Neutrophil (primary cell): ENCODE measurements around the gene CFAP74.

Source experiments
- H3K27ac ChIP-seq: fragments of 200-600 bp; sonication (generic); 2 replicates; pipeline ENCODE4 v1.5.1; 2016; ENCODE audit warnings: mild to moderate bottlenecking, moderate library complexity
- H3K27me3 ChIP-seq: fragments of 200-600 bp; sonication (generic); 2 replicates; pipeline ENCODE4 v1.6.0; 2016; ENCODE audit warnings: mild to moderate bottlenecking
- H3K36me3 ChIP-seq: fragments of 200-600 bp; sonication (generic); 2 replicates; pipeline ENCODE4 v1.5.1; 2017
- H3K4me1 ChIP-seq, 2 experiments: fragments of 200-600 bp in 1 of 2; sonication (generic) in 1 of 2; 1 replicate in 1 of 2; 2 replicates in 1 of 2; pipeline versions ENCODE4 v1.5.1 to v1.6.1; 2013 to 2016; ENCODE audit warnings: low read depth in 1 of 2, low read length in 1 of 2, mild to moderate bottlenecking in 1 of 2, moderate library complexity in 1 of 2; ENCODE audit not compliant: control insufficient read depth in 1 of 2, insufficient read depth in 1 of 2
- H3K4me3 ChIP-seq, 2 experiments: fragments of 200-600 bp in 1 of 2; sonication (generic) in 1 of 2; 1 replicate in 1 of 2; 2 replicates in 1 of 2; pipeline ENCODE4 v1.5.1; 2013 to 2016; ENCODE audit warnings: low read depth in 1 of 2, low read length in 1 of 2, mild to moderate bottlenecking in 1 of 2, moderate library complexity in 1 of 2
- H3K9me3 ChIP-seq: fragments of 200-600 bp; sonication (generic); 2 replicates; pipeline ENCODE4 v1.5.1; 2016
- CTCF ChIP-seq: fragments of 200-600 bp; sonication (generic); IDR thresholded peaks from 2 replicates; pipeline ENCODE4 v1.5.1; 2016; ENCODE audit warnings: antibody characterized with exemption

CFAP74 gene

GRCh38 chr1:2041887-2042286 is 38.3 kb upstream of the CFAP74 start:
- Histone ChIP-seq H3K27me3 (peaks cover 66% of the 10 kb centered on the region), H3K36me3 (no peaks in the 10 kb centered on the region), H3K4me3 (no peak overlapping the region), H3K9me3 (no peaks in the 10 kb centered on the region), H3K27ac (no peak overlapping the region), H3K4me1 (peaks cover 0 to 8% of the 10 kb centered on the region in 2 experiments)
- TF ChIP-seq CTCF, result no peak

- peaks cover 60% of the 10 kb centered on the region for H3K27me3 ChIP-seq
- no peaks in the 10 kb centered on the region for H3K36me3 ChIP-seq
- TF ChIP-seq CTCF, result no peak
- H3K27ac ChIP-seq, result no peak overlapping the region
- peaks cover 0 to 8% of the 10 kb centered on the region in 2 experiments for H3K4me1 ChIP-seq
- no peak overlapping the region for H3K4me3 ChIP-seq
- no peaks in the 10 kb centered on the region for H3K9me3 ChIP-seq
These were observed 37.7 kb upstream of the CFAP74 start for GRCh38 chr1:2041305-2041704.

GRCh38 chr1:2039251-2039650 is 35.7 kb upstream of the CFAP74 start:
- no peaks in the 10 kb centered on the region for H3K4me1 ChIP-seq
- H3K9me3 ChIP-seq, result no peaks in the 10 kb centered on the region
- H3K27me3 ChIP-seq, result peaks cover 40% of the 10 kb centered on the region
- H3K36me3 ChIP-seq, result no peaks in the 10 kb centered on the region
- TF ChIP-seq CTCF, result no peak
- no peak overlapping the region for H3K4me3 ChIP-seq
- no peak overlapping the region for H3K27ac ChIP-seq

- H3K27me3 ChIP-seq, result peaks cover 30% of the 10 kb centered on the region
- H3K36me3 ChIP-seq, result no peaks in the 10 kb centered on the region
- no peaks in the 10 kb centered on the region for H3K4me1 ChIP-seq
- no peak overlapping the region for H3K27ac ChIP-seq
- no peak for TF ChIP-seq CTCF
- H3K4me3 ChIP-seq, result no peak overlapping the region
- no peaks in the 10 kb centered on the region for H3K9me3 ChIP-seq
These were observed 34.6 kb upstream of the CFAP74 start for GRCh38 chr1:2038229-2038628.

GRCh38 chr1:2037314-2037979 is 33.9 kb upstream of the CFAP74 start:
- no peaks in the 10 kb centered on the region for H3K36me3 ChIP-seq
- no peaks in the 10 kb centered on the region for H3K9me3 ChIP-seq
- H3K27me3 ChIP-seq, result peaks cover 29% of the 10 kb centered on the region
- no peak overlapping the region for H3K27ac ChIP-seq
- H3K4me3 ChIP-seq, result no peak overlapping the region
- no peaks in the 10 kb centered on the region for H3K4me1 ChIP-seq
- TF ChIP-seq CTCF, result no peak

- no peaks in the 10 kb centered on the region for H3K4me1 ChIP-seq
- peaks cover 19% of the 10 kb centered on the region for H3K27me3 ChIP-seq
- H3K27ac ChIP-seq, result no peak overlapping the region
- no peaks in the 10 kb centered on the region for H3K9me3 ChIP-seq
- no peak for TF ChIP-seq CTCF
- H3K4me3 ChIP-seq, result no peak overlapping the region
- no peaks in the 10 kb centered on the region for H3K36me3 ChIP-seq
These were observed 32.7 kb upstream of the CFAP74 start for GRCh38 chr1:2036287-2036686.
